HL-60 (cell line): ENCODE data around the gene C22orf15.

Experiments
- DNase-seq, 2 experiments: peaks; one replicate each; pipeline ENCODE4 v3.0.0-alpha.2; 2010 to 2020; ENCODE audit warnings: low read depth in 1 of 2, low spot score in 1 of 2
- H3K27ac ChIP-seq: fragments of 250-450 bp; sonication (Bioruptor Pico); replicated peaks from 2 replicates; pipeline ENCODE4 v1.5.1; 2020; ENCODE audit warnings: mild to moderate bottlenecking, moderate library complexity
- H3K27me3 ChIP-seq: fragments of 250-450 bp; sonication (Bioruptor Pico); 2 replicates; pipeline ENCODE4 v1.5.1; 2021; ENCODE audit warnings: mild to moderate bottlenecking, moderate library complexity; ENCODE audit not compliant: insufficient read depth, poor library complexity, severe bottlenecking
- H3K4me3 ChIP-seq: replicated peaks from 2 replicates; pipeline ENCODE4 v1.5.1; 2011; ENCODE audit warnings: mild to moderate bottlenecking, control low read depth, low read length; ENCODE audit not compliant: insufficient read depth
- CTCF ChIP-seq: IDR thresholded peaks from one replicate; pipeline ENCODE4 v1.5.1; 2011; ENCODE audit warnings: low read length, control low read depth, inconsistent platforms; ENCODE audit not compliant: insufficient read depth
- GABPA ChIP-seq: IDR thresholded peaks from 2 replicates; pipeline ENCODE4 v1.6.1; 2012; ENCODE audit warnings: low read depth
- POLR2AphosphoS5 ChIP-seq: IDR thresholded peaks from 2 replicates; pipeline ENCODE4 v1.6.1; 2012; ENCODE audit warnings: low read depth
- REST ChIP-seq: IDR thresholded peaks from 2 replicates; pipeline ENCODE4 v1.6.1; 2012; ENCODE audit warnings: low read depth; ENCODE audit not compliant: insufficient replicate concordance
- SPI1 ChIP-seq: IDR thresholded peaks from 2 replicates; pipeline ENCODE4 v1.6.1; 2012; ENCODE audit warnings: low read depth, mild to moderate bottlenecking, borderline replicate concordance

C22orf15 gene

GRCh38 chr22:23812378-23812777 is 49.6 kb downstream of the C22orf15 start:
- H3K27ac ChIP-seq = no peak overlapping the region
- H3K4me3 ChIP-seq = no peak overlapping the region
- no peaks in the 10 kb centered on the region for H3K27me3 ChIP-seq
- TF ChIP-seq POLR2AphosphoS5 (no peak), CTCF (no peak), GABPA (no peak), SPI1 (no peak), REST (no peak)
- no peak for DNase-seq
